Endothelial cell of umbilical vein (primary cell): ENCODE data around the gene GRM8. TPM values are rescaled to one million over a fixed set of nuclear protein-coding genes. Genes with fewer than 3 reads are reported as not detected.
A peak's percentile ranks its signal among the peaks of the same experiment; 100 is the strongest.
"Not testable (repeated sequence)": the region's sequence is repeated elsewhere in the genome, so short reads cannot be mapped to it uniquely, and the experiment has no call there.

Experiments used
- BruUV-seq: library from RNA; stranded (reverse); fragments of 400-500 nt; replicated peaks from 2 replicates; lab custom pipeline; 2021; lab: Mats Ljungman, UMichigan
- CTCF ChIA-PET: fragments of 300-600, 350-600 bp; sonication (Branson Sonifier 250); formaldehyde crosslinking; loops from one replicate; lab custom pipeline; 2021; ENCODE audit warnings: antibody characterized with exemption, inconsistent platforms; lab: Charles Lee
- POLR2A ChIA-PET: fragments of 300-600, 350-600 bp; sonication (Branson Sonifier 250); formaldehyde crosslinking; loops from one replicate; lab custom pipeline; 2021; ENCODE audit warnings: antibody characterized with exemption, inconsistent platforms; lab: Charles Lee
- DNase-seq: peaks from one replicate; pipeline ENCODE4 v3.0.0-alpha.2; 2011; ENCODE audit warnings: low read depth, low spot score
- FAIRE-seq: peaks from 2 replicates; lab custom pipeline; 2011; peaks lifted over from hg19 to GRCh38; lab: Jason Lieb, UNC
- H2AFZ ChIP-seq: 2 replicates; pipeline ENCODE4 v1.6.0; 2012; ENCODE audit warnings: low read depth, low read length, control low read depth, inconsistent platforms
- H3K27ac ChIP-seq: 2 replicates; pipeline ENCODE4 v1.5.1; 2011; ENCODE audit warnings: low read depth, mild to moderate bottlenecking, control low read depth, low read length, moderate library complexity; ENCODE audit not compliant: insufficient read depth
- H3K27me3 ChIP-seq, 2 experiments: 2 replicates each; pipeline versions ENCODE4 v1.6.0 to v1.6.1; 2011; ENCODE audit warnings: low read length in 2 of 2, mixed read lengths in 1 of 2; ENCODE audit not compliant: control insufficient read depth in 2 of 2, insufficient read depth in 2 of 2
- H3K36me3 ChIP-seq, 2 experiments: 2 replicates in 1 of 2; 3 replicates in 1 of 2; pipeline ENCODE4 v1.5.1; 2011; ENCODE audit warnings: low read length in 2 of 2, mild to moderate bottlenecking in 1 of 2, moderate library complexity in 1 of 2; ENCODE audit not compliant: control insufficient read depth in 2 of 2, insufficient read depth in 2 of 2; ENCODE audit errors: extremely low read depth in 1 of 2
- H3K4me1 ChIP-seq: 3 replicates; pipeline ENCODE4 v1.5.1; 2011; ENCODE audit warnings: mild to moderate bottlenecking, low read length; ENCODE audit not compliant: control insufficient read depth, insufficient read depth; ENCODE audit errors: extremely low read depth
- H3K4me2 ChIP-seq: 2 replicates; pipeline ENCODE4 v1.6.1; 2011; ENCODE audit warnings: low read length, control low read depth, mixed read lengths; ENCODE audit not compliant: insufficient read depth
- H3K4me3 ChIP-seq, 3 experiments: fragments of 200-600 bp in 1 of 3; sonication (generic), shearing (Covaris generic) in 1 of 3; replicated peaks in 1 of 3; 2 replicates each; pipeline ENCODE4 v1.5.1; 2011 to 2016; ENCODE audit warnings: control low read depth in 3 of 3, low read length in 3 of 3, mild to moderate bottlenecking in 2 of 3, inconsistent platforms in 1 of 3, low read depth in 1 of 3, moderate library complexity in 1 of 3; ENCODE audit not compliant: insufficient read depth in 1 of 3
- H3K79me2 ChIP-seq: 2 replicates; pipeline ENCODE4 v1.6.0; 2012; ENCODE audit warnings: low read length, inconsistent platforms; ENCODE audit not compliant: control insufficient read depth, insufficient read depth
- H3K9ac ChIP-seq: replicated peaks from 2 replicates; pipeline ENCODE3; 2011; ENCODE audit warnings: low read length, control low read depth; ENCODE audit not compliant: insufficient read depth; ENCODE audit errors: extremely low read depth
- H3K9me1 ChIP-seq: replicated peaks from 3 replicates; pipeline ENCODE4 v1.6.0; 2011; ENCODE audit warnings: mild to moderate bottlenecking, low read length; ENCODE audit not compliant: control insufficient read depth, insufficient read depth; ENCODE audit errors: extremely low read depth
- H3K9me3 ChIP-seq: replicated peaks from 2 replicates; pipeline ENCODE4 v1.5.1; 2012; ENCODE audit warnings: low read length, inconsistent platforms; ENCODE audit not compliant: control insufficient read depth, insufficient read depth
- H4K20me1 ChIP-seq: replicated peaks from 2 replicates; pipeline ENCODE3; 2011; ENCODE audit warnings: mild to moderate bottlenecking, low read length; ENCODE audit not compliant: control insufficient read depth, insufficient read depth; ENCODE audit errors: extremely low read depth
- dilution Hi-C: fragments of 300-500 bp; cut with MboI; formaldehyde crosslinking; loops from one replicate; pipeline ENCODE4 v1.15.0; 2019; ENCODE audit warnings: low sequenced_read_pairs; ENCODE audit not compliant: extremely low pct_ligation_motif_present
- intact Hi-C: fragments of 100-400 bp; cut with micrococcal nuclease; formaldehyde crosslinking; loops from one replicate; pipeline ENCODE4 v1.10.0; 2022
- polyA plus RNA-seq, 4 experiments: library from polyadenylated mRNA; depleted of rRNA in 3 of 4; stranded (reverse) in 3 of 4; unstranded in 1 of 4; fragments of >200 nt; gene quantifications; 2 replicates each; pipeline versions ENCODE4 v1.2.1 to v1.2.3, GENCODE V29; 2011 to 2012; ENCODE audit warnings: missing spikeins in 1 of 4
- total RNA-seq: library from RNA; stranded (reverse); gene quantifications from 2 replicates; pipeline ENCODE4 v1.2.3, GENCODE V29; 2021

The GRM8 gene
- total and polyA plus RNA-seq, 2 donors (not counting 3 experiments of a cell fraction or from before 2014, with no cell fraction given) = not detected

GRCh38 chr7:126907657-126908056, 345.1 kb downstream of the GRM8 start:
- FAIRE-seq = peak; percentile 59
- H2AFZ ChIP-seq, H3K4me3 ChIP-seq, POLR2A ChIA-PET, DNase-seq, BruUV-seq, H3K36me3 ChIP-seq, CTCF ChIA-PET, H3K9ac ChIP-seq, H3K27me3 ChIP-seq, dilution Hi-C loops, H3K9me3 ChIP-seq, H3K27ac ChIP-seq, H4K20me1 ChIP-seq, H3K9me1 ChIP-seq, H3K4me2 ChIP-seq, H3K4me1 ChIP-seq, H3K79me2 ChIP-seq, intact Hi-C loops: not testable (repeated sequence)

GRCh38 chr7:126905255-126905654, 347.5 kb downstream of the GRM8 start:
- H3K4me1 ChIP-seq, H3K27ac ChIP-seq, H3K27me3 ChIP-seq, H3K9me3 ChIP-seq, H3K4me2 ChIP-seq, BruUV-seq, FAIRE-seq, H3K9ac ChIP-seq, H2AFZ ChIP-seq, CTCF ChIA-PET, dilution Hi-C loops, H3K4me3 ChIP-seq, DNase-seq, intact Hi-C loops, H4K20me1 ChIP-seq, H3K79me2 ChIP-seq, H3K9me1 ChIP-seq, POLR2A ChIA-PET, H3K36me3 ChIP-seq: not testable (repeated sequence)

GRCh38 chr7:126901041-126901765, 351.5 kb downstream of the GRM8 start:
- H3K36me3 ChIP-seq, H3K27ac ChIP-seq, H3K9me3 ChIP-seq, BruUV-seq, DNase-seq, H3K4me2 ChIP-seq, H2AFZ ChIP-seq, intact Hi-C loops, POLR2A ChIA-PET, dilution Hi-C loops, H3K9ac ChIP-seq, H3K9me1 ChIP-seq, FAIRE-seq, H3K4me1 ChIP-seq, H3K4me3 ChIP-seq, H3K27me3 ChIP-seq, H4K20me1 ChIP-seq, H3K79me2 ChIP-seq: not testable (repeated sequence)
- CTCF ChIA-PET = interaction anchor here (1.2 to 1.4 kb wide), 2 partner anchors 98 to 1841 kb away, joined by 4 to 12 read pairs; no protein-coding TSS in a partner anchor

DNA sequence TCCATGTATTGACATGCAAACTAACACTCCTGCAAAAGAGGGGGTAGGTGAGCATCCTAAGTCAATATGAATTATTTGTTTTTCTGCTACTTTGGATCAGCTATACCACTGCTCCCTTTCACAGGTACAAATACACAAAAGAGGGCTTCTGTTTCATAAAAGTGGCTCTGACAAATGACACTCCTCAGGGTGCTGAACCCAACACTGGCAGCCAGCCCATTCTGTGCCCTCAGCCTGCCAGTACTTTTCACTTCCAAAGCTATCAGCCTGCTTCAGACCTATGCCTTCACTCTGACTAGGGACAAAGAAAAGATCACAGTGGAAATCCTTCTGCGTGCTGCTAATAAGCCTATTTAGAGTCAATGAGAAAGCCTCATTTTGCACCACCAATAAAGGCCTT, 364.8 kb downstream of the GRM8 start:
- FAIRE-seq, H2AFZ ChIP-seq, BruUV-seq, intact Hi-C loops, H3K9me3 ChIP-seq, H3K79me2 ChIP-seq, H3K36me3 ChIP-seq, H3K4me2 ChIP-seq, DNase-seq, H3K4me3 ChIP-seq, CTCF ChIA-PET, dilution Hi-C loops, H3K9ac ChIP-seq, H3K9me1 ChIP-seq, H4K20me1 ChIP-seq, H3K4me1 ChIP-seq, H3K27ac ChIP-seq, H3K27me3 ChIP-seq, POLR2A ChIA-PET: not testable (repeated sequence)
